Inflammatory macrophage treated with lipopolysaccharide for 1 hour (primary cell): Measurements from ENCODE around the gene B3GALT6.
"Not testable (repeated sequence)": the region's sequence is repeated elsewhere in the genome, so short reads cannot be mapped to it uniquely, and the experiment has no call there.

Experiments
- DNase-seq, 2 donors: peaks; one replicate each; pipeline ENCODE4 v3.0.0-alpha.2; 2020 to 2022

B3GALT6 gene

DNA sequence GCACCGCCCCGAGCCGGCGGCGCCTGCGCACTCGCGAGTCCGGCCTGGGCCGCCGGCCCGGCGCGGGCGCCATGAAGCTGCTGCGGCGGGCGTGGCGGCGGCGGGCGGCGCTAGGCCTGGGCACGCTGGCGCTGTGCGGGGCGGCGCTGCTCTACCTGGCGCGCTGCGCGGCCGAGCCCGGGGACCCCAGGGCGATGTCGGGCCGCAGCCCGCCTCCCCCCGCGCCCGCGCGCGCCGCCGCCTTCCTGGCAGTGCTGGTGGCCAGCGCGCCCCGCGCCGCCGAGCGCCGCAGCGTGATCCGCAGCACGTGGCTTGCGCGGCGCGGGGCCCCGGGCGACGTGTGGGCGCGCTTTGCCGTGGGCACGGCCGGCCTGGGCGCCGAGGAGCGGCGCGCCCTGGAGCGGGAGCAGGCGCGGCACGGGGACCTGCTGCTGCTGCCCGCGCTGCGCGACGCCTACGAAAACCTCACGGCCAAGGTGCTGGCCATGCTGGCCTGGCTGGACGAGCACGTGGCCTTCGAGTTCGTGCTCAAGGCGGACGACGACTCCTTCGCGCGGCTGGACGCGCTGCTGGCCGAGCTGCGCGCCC lies at the start of gene B3GALT6:
Gene B3GALT6 (plus strand): TSS at position 30 of the 588 bp plus-strand sequence. CDS start 42 bp downstream, at position 72.
- DNase-seq = peak in 1 of 2 donors; percentile 36

GRCh38 chr1:1182491-1183220 lies 49.4 kb upstream of the B3GALT6 start:
- DNase-seq = no peak

- DNase-seq = no peak
Observed at GRCh38 chr1:1183221-1183747, 48.8 kb upstream of the B3GALT6 start.

DNA sequence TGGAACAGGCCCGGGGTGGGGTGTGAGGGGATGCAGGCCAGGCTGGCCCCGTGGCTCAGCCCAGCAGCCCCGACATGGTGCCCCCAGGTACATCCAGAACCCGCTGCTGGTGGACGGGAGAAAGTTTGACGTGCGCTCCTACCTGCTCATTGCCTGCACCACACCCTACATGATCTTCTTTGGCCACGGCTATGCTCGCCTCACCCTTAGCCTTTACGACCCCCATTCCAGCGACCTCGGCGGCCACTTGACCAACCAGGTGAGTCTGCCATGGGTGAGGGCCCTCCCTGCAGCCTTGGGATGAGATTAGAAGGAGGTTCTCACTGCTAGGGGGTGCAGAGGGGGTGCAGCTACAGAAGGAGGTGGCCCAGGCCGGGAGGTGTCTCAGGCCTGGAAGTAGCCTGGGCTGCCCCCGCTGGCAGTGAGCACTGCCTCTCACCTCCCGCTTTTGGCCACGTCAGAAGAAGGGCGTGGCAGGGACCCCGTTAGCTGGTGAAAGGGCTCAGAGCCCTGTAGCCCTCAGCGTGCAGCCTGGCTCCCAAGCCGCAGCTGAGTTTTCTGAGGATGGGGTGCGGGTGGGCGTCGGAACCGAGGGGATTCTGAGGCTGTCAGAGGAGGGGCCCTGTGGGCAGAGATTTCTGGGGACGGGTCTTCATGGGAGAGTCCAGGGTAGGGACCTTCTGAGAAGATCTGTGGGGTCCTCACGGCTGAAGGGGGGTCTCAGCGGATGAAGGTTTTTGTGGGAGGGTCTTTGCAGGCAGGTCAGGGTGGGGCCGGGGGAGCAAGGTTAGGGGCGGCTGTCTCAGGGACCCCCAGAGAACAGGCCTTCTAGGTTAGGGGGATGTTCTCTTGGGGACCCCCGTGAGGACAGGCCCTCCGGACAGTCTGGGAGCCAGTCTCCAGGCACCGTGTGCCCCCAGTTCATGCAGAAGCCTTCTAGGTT lies 47.9 kb upstream of the B3GALT6 start:
- no peak for DNase-seq

- DNase-seq = no peak
Observed at GRCh38 chr1:1185101-1185765, 46.8 kb upstream of the B3GALT6 start.

- DNase-seq = no peak
Observed at GRCh38 chr1:1187938-1188337, 44.1 kb upstream of the B3GALT6 start.

DNA sequence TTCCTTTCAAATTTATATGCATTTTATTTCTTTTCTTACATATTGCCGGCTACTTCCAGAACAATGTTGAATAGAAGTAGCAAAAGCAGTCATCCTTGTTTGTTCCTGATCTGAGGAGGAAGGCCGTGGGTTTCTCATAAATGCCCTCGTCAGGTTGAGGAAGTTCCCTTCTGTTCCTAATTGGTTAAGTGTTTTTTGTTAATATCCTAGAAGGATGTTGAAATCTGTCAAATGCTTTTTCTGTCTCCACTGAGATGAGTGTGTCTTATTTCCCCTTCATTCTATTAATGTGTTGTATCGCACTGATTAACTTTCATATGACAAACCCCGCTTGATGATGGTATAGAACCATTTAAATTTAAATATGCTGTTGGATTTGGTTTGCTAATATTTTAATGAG lies 42.9 kb upstream of the B3GALT6 start:
- peak; percentile 80 to 86 for DNase-seq

- DNase-seq = no peak
Observed at GRCh38 chr1:1191734-1192133, 40.3 kb upstream of the B3GALT6 start.

DNA sequence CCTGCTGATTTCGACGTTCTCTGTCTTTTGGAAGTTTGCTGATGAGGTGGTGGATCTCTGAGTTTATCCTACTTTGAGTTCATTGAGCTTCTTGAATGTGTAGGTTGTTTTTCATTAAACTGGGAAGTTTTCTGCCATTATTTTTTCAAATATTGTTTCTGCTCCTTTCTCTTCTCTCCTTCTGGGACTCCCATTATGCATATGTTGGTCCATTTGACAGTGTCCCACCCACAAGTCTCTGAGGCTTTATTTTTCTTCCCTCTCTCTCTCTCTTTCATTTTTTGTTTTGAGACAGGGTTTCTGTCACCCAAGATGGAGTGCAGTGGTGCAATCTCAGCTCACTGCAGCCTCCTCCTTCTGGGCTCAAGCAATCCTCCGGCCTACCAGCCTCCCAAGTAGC lies 37.3 kb upstream of the B3GALT6 start:
- DNase-seq = no peak

- DNase-seq = not testable (repeated sequence)
Observed at GRCh38 chr1:1195726-1196125, 36.3 kb upstream of the B3GALT6 start.

- no peak for DNase-seq
Observed at GRCh38 chr1:1196431-1197187, 35.4 kb upstream of the B3GALT6 start.

GRCh38 chr1:1197188-1197500 lies 34.9 kb upstream of the B3GALT6 start:
- DNase-seq = no peak

DNA sequence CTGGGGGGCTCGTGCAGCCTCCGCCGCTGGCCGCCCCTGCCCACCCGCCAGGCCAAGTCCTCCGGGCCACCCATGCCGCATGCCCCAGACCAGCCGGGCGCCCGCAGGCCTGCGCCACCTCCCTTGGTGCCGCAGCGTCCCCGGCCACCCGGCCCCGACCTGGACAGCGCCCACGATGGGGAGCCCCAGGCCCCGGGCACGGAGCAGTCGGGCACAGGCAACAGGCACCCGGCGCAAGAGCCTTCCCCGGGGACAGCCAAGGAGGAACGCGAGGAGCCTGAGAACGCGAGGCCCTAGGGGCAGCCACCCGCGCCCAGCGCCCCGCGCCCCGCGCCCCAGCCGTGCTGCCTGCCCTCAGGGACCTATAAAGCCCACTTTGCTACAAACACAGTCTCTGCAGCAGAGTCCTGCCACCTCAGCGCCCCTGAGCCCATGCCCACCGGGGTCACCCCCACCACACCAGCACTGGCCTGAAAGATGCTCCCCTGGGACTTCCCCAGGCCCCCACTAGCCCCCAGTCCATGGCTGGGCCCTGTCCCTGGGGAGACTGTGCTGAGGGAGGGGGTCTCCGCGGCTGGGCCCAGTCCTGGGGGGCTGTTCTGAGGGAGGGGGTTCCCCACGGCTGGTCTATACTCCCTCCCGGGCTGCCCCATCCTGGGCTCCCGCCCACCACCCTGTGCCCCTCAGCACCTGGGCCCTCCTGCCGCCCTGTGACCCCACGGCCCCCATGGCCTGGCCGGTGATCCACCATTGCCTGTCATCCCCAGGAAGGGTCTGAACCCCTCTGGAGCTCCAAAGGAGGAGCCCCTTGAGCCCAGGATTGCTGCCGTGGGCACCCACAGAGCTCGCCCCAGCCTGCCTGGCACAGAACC lies 34.2 kb upstream of the B3GALT6 start:
- no peak for DNase-seq

GRCh38 chr1:1198423-1199140 lies 33.5 kb upstream of the B3GALT6 start:
- DNase-seq = no peak

DNA sequence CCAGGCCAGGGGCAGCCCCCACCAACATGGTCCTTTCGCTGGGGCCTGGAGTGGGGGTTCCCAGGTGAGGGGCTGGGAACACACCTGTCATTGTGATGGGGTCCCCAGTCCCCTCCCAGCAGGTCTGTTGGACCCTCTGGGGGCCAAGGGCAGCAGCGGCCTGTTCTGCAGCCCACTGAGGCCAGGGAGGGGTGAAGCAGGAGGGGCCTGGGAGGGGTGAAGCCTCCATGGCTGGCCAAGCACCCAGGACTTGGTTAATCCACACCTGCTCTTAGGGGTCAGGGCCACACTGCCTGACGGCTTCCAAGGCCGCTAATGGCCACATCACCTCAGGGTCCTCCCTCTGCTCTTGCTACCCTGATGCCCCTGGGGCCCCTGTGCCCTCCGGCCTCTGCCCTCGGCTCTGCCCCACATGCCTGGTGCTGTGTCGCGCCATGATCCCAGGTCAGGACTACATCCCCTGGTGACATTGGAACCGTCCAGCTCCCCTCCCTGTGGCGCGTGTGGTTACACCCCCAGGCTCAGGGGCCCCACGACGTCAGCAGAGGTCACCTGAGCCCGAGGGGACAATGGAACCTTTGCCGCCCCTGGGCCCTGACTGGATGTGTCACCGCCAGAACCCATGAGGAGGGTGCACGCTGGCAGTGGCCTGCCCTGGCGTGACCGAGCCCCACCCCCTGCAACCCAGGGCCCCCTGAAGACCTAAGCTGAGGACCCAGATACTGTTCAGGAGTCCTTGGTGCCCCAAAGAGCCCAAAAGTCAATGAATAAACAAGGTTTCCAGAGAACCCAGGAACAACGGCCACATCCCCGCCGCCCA lies 32.7 kb upstream of the B3GALT6 start:
- no peak for DNase-seq

DNA sequence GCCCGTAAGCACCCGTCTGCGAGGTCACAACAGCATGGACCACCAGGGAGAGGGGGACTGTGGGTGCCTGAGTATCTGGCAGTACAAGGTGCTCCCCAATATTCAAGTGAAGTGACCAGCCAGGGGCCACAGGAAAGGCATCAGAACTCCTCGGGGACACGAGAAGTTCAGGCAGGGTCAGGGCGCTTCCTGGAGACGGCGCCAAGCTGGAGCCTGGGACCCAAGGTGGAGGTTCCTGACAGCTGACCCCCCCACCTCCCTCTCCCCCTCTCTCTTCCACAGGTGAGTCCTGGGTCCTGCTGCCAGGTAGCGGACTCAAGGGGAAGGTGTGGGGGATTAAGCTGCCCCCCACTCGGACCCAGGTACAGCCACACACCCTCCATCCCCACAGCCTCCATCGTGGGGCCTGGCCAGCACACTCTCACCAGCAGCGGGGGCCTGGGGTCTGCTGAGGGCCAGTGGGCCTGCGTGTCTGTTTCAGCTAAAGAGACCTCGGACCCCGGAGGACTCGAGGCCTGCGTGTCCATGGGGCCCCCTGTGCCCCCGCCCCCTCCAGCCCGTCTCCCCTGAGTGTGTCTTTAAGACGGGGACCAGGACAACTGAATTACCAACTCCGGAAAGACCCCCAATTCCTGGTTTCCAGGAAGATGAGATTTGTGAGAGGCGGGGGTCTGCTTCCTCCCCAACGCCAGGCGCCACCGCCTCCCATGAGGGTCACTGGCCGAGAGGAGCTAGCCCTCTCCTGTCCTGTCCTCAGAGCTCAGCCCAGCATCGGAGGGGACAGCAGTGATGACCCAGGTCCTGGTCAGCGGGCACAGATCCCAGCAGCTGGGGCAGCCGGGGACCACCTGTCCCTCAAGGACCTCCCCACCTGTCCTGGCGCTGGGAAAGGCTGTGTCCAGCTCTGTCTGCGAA lies 31.8 kb upstream of the B3GALT6 start:
- no peak for DNase-seq

DNA sequence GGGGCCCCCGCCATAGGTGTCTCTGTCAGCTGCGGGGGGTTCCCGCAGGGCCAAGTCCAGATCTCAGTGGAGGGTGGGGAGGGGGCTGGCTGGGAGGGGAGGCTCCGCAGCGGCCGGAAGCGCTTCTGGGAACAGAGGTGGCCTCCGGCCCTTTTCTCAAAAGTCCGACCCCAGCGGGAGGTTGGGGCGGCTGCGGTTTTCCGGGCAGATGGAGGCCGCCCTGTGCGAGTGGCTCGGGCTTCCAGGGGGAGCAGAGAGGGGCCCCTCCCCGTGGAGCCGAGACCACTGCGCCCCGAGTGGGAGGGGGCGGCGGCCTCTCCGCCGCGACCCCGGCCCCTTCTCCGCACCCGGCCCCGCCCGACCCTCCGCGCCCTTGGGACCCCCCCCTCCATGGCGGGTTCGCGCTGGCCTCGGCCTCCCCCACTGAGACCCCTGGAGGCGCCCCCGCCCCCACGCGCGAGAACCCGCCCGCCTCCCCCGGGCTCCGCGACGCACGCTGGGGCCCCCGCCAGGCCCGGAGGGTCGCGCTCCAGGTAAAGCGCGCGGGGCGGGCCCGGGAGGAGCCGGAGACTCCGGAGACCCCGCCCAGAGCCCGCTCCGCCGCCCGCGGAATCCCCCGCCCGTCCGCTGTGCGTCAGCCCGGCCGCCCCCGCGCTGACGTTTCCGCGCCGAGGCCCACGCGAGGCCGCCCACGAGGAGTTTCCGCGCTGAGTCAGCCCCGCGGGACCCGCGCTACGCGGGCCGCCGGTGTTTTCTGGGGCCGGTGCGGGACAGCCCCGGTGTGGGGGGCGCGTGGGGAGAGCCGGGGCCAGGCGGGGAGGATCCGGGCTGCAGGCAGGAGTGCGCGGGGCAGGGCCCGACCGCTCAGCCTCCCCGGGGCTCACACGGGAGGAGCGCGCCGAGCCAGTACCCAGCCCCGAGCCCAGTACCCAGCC lies 30.9 kb upstream of the B3GALT6 start:
- peak; percentile 89 to 95 for DNase-seq
